Erythroblast (primary cell): ENCODE results near the gene STAT3.
"Not testable (repeated sequence)": the region's sequence is repeated elsewhere in the genome, so short reads cannot be mapped to it uniquely, and the experiment has no call there.

Experiments used
- GATA1 ChIP-seq: IDR thresholded peaks from 2 replicates; pipeline ENCODE4 v1.6.1; 2011; ENCODE audit warnings: low read depth, mild to moderate bottlenecking, control low read depth, low read length, moderate library complexity
- POLR2A ChIP-seq: IDR thresholded peaks from 2 replicates; pipeline ENCODE4 v1.6.1; 2011; ENCODE audit warnings: mild to moderate bottlenecking, low read length

GRCh38 chr17:42299361-42299760, 88.9 kb downstream of the STAT3 start:
- not testable (repeated sequence) for TF ChIP-seq POLR2A, GATA1
